Glomerular visceral epithelial cell (primary cell): Measurements from ENCODE around the gene XNDC1N.

Source experiments
- DNase-seq: peaks from one replicate; pipeline ENCODE4 v3.0.0-alpha.2; 2016; ENCODE audit errors: extremely low spot score

XNDC1N gene, protein sequence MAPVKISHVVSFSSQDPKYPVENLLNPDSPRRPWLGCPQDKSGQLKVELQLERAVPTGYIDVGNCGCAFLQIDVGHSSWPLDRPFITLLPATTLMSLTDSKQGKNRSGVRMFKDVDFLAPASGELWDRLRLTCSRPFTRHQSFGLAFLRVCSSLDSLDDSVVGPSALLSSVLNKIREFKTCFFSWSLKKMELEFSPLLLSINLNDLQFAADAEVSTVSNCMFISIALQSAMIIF

DNA sequence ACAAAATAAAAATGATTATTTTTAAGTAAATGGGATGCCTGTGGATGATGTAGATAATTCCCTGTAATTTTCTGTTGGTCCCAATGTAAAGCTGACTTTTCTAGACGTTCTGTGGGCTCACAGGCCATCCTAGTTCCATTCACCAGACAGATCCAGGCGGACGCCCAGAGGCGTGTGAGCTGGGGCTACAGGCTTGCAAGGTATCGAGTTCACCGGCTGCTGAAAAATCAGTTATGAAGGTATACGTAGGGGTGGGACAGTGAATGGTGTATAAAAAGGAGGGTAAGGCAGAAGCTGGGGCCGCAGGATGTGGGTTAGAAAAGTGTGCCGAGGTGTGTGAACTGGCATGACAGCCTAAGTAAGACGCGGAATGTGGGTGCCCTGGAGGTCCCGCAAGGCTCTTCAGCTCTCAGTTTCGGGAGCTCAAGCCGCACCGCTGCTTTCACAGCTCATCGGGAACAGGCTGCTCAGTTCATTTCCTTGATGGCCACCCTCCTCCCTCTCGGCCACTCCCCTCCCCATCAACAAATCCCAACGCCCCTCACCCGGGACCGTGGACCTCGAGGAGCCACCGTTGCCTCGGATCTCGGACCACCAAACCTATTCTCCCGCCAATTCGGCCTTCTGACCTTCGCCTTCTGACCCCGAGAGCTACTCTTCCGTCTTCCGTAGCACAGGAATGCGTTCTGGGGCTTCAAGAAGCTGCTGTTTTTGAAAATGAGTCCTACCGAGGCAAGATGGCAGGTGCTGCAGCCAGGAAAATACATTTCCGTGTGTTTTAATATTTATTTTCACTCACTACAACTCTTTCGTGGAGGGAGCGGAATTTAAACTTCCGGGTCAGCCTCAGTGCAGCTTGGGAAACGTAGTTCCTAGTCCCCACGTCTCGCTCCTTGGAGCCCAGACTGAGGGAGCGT, at the start of gene XNDC1N:
XNDC1N (minus strand) TSS at position 775 of the 917 bp plus-strand sequence. CDS start 5,241 bp downstream, outside the sequence.
- peak; percentile 81 for DNase-seq

DNA sequence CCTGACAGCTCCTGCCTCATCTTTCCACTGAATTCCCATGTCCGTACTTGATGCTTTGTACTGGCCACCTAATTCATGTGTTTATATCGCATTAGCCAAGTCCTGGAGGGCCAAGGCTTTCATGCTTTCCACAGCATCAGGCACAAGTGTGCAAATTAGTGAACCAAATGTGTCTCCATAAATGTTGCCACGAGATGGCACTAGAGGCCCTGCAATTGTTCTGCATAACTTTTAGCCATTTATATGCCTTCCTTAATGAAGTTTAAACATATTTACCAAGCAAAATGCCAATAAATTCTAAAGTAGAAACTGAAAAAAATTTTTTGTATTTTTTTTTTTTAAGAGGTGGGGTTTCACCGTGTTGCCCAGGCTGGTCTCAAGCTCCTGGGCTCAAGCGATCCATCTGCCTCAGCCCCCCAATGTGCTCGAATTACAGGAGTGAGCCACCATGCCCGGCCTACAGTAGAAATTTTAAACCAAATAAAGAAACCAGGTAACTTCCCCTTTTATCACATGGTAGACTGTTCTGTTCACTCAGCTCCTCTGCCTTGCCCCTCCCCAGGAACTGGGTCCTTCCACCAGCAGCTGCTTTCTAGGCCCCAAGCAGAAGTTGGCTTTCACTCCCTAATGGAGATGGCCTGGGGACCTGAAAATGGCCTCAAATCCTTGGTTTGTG, 49.5 kb upstream of the XNDC1N start:
- DNase-seq, result peak; percentile 52

- no peak for DNase-seq
Observed at GRCh38 chr11:71977090-71977489, 48.7 kb upstream of the XNDC1N start.

DNA sequence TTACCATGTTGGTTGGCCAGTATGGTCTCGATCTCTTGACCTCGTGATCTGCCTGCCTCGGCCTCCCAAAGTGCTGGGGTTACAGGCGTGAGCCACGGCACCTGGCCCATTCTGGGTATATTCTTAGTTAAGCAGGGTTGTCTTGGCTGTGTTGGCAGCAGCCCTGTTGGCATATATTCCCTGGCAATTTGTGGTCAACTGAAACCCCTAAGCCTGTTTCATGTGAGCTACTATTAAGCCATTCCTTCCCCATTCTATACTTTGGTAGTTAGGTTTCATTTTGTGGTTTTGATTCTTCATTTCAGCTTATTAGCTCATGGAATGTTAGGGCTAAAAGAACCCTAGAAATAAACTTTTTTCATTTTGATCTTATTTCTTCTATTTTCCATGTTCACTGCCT, 48.2 kb upstream of the XNDC1N start:
- DNase-seq, result no peak

DNA sequence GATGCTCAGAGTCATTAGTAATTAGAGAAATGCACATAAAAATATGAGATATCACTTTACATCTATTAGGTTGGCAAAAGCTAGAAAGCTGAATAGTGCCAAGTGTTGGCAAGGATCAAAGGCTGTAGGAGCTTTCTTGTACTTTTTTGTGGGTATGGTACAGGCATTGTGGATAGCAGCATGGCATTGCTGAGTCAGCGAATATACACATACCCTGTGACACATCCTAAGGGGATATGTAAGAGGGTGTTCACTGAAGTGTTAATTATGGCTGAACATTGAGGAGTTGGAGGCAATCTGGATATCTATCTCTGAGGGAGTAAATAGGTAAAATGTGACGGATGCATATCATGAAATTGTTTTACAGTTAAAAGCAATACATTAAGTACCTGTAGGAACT, 43.3 kb upstream of the XNDC1N start:
- DNase-seq, result no peak

- peak; percentile 33 for DNase-seq
Observed at GRCh38 chr11:71964641-71965040, 36.2 kb upstream of the XNDC1N start.

GRCh38 chr11:71963468-71963867, 35.1 kb upstream of the XNDC1N start:
- DNase-seq, result no peak

DNA sequence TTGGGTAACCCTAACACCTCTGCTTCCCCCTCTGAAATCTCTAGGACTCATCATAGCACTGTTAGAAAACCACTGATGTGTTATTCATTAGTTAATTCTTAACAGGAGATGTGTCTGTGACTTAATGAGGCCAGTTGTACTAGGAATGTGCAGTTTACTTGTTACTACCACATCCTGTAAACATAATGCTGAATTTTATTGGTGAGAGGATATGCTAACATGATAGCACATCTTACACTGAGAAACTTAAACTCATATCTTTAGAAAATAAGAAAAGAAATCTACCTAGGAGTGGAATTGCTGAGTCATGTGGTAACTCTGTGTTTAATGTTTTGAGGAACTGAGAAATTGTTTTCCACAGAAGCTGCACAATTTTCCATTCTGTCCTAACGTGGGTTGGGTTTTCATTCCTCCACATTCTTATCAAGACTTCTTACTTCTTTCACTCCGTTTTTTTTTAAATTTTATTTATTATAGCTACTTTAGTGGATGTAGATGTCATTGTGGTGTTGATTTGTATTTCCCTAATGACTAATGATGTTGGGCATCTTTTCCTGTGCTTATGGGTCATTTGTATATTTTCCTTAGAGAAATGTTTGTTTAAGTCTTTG, 34.1 kb upstream of the XNDC1N start:
- peak; percentile 47 for DNase-seq

DNA sequence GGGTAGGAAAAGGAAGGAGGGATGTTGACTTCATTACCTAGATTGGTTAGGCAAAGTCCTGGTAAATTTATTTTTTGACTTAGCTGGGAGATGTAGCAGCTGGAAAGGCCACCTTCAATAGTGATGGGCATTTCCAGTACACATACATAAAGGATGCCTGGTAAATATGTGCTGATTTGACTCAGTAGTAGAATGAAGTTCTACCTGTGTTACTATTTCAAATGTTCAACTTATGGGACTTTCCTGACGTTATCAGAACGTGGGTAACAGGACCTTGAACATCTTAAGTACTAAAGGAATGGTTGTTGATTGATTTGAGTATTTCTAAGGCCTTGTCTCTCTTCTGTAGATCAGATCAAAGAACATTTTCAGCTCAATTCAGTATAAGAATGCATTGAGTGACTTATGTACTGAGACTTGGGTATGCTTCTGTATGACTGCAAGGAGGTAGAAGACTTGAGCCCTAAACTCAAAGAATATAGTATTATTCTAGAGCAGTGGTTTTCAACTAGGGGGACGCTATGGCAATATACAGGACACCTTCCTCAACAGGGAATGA, 27.6 kb upstream of the XNDC1N start:
- no peak for DNase-seq

GRCh38 chr11:71951741-71952310, 23.4 kb upstream of the XNDC1N start:
- no peak for DNase-seq

GRCh38 chr11:71949034-71949433, 20.6 kb upstream of the XNDC1N start:
- no peak for DNase-seq

GRCh38 chr11:71948314-71949027, 20.1 kb upstream of the XNDC1N start:
- peak; percentile 77 for DNase-seq

DNA sequence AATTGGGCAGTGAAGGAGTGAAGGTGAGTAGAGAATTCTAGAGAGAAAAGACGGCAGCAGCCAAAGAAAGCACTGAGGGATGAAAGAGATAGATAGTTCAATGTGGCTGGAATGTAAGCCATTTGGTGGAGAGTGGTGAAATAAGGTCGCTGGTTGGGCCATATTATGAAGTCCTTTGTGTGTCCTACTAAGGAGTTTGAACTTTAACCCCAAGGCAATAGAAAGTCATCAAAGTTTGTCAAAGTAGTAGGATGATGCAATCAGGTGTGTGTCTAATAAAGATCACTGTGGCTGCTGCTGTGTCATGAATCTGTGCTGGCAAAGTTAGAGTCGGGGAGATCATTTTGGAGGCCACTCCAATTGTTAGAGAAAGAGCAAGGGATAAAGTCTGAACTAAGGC, 19.1 kb upstream of the XNDC1N start:
- no peak for DNase-seq

- DNase-seq, result peak; percentile 81
Observed at GRCh38 chr11:71946144-71946571, 17.8 kb upstream of the XNDC1N start.

DNA sequence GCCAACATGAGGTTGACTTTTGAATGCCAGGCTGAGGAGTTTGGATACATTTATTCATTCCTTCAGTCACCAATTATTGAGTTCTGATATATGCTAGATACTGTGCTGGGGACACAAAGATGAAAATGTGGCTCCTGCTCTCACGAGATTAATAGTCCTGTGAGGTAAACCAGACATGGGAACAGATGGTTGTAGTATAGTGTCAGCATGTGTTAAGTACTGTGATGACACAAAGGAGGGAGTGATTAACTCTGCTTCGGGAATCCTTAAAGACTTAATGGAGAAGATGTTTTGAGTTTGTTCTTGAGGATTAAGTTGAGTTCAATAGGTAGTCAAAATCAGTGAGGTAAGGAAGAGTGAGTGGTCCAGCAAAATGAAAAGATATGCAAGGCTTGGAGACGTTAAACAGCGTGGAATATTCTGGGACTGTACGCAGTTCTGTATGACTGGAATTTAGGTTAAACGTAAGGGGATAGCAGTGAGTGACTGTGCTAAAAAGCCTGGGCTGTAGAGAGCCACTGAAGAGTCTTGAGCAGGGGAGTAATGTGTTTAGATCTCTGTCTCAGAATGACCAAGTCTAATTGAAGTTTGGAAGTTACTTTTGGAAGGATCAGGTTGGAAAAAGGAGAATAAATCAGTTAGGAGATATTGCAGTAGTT, 12.3 kb upstream of the XNDC1N start:
- no peak for DNase-seq

GRCh38 chr11:71937826-71938225, 9.4 kb upstream of the XNDC1N start:
- DNase-seq, result no peak

- no peak for DNase-seq
Observed at GRCh38 chr11:71936825-71937224, 8.4 kb upstream of the XNDC1N start.

DNA sequence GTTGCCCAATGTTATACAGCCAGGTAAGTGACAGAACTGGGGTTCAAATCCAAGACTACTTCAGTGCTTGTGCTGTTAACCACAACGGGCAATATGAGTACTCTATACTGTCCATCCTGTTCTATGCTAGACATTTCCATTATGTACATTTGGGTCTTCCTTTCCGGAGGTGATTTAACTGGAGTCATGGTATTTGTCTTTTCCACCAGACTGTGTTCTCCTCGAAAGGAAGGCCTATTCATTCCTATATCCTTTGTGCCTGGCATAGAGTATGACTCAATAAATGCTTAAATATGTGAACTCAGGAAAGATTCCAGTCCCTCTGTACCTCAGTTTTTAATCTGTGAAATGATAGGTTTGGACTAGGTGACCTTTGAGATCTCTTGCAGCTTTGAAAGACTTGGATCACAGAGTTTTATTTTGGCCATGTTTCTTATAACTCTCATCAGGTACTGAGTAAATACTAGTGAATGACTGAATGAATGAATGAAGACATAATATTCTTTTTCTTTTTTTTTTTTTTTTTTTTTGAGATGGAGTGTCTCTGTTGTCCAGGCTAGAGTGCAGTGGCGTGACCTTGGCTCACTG, 7.0 kb upstream of the XNDC1N start:
- no peak for DNase-seq

- no peak for DNase-seq
Observed at GRCh38 chr11:71934213-71934612, 5.8 kb upstream of the XNDC1N start.
